Neural cell (in vitro differentiated cells): Measurements from ENCODE around the gene OOEP. TPM values are rescaled to one million over a fixed set of nuclear protein-coding genes. Genes with fewer than 3 reads are reported as not detected.

Source experiments
- H2AFZ ChIP-seq: fragments of 200-600, 300-800 bp; sonication (generic), shearing (Covaris generic); 2 replicates; pipeline ENCODE4 v1.6.0; 2014; ENCODE audit warnings: low read depth, mild to moderate bottlenecking, antibody characterized with exemption, low read length, moderate library complexity
- H3F3A ChIP-seq: fragments of 200-600 bp; shearing (Covaris generic); 2 replicates; pipeline ENCODE4 v1.6.1; 2016; ENCODE audit warnings: mild to moderate bottlenecking, moderate library complexity, mixed read lengths, antibody characterized with exemption, low read length; ENCODE audit not compliant: insufficient read depth, poor library complexity, severe bottlenecking
- H3K27ac ChIP-seq: fragments of 200-600, 300-800 bp; sonication (generic), shearing (Covaris generic); 2 replicates; pipeline ENCODE4 v1.5.1; 2014; ENCODE audit warnings: mild to moderate bottlenecking, low read length, moderate library complexity
- H3K27me3 ChIP-seq: fragments of 300-800, 200-600 bp; sonication (generic), shearing (Covaris generic); 2 replicates; pipeline ENCODE4 v1.6.0; 2014; ENCODE audit warnings: mild to moderate bottlenecking, low read depth, low read length, moderate library complexity; ENCODE audit not compliant: insufficient read depth
- H3K36me3 ChIP-seq: fragments of 300-800, 200-600 bp; sonication (generic), shearing (Covaris generic); 2 replicates; pipeline ENCODE4 v1.5.1; 2014; ENCODE audit warnings: mild to moderate bottlenecking, antibody characterized with exemption, low read length, moderate library complexity; ENCODE audit not compliant: insufficient read depth
- H3K4me2 ChIP-seq: fragments of 300-800, 200-600 bp; sonication (generic), shearing (Covaris generic); 2 replicates; pipeline ENCODE4 v1.6.0; 2014; ENCODE audit warnings: mild to moderate bottlenecking, low read length
- H3K4me3 ChIP-seq: fragments of 300-800, 200-600 bp; sonication (generic), shearing (Covaris generic); 2 replicates; pipeline ENCODE4 v1.5.1; 2014; ENCODE audit warnings: mild to moderate bottlenecking, low read length, moderate library complexity
- H3K79me2 ChIP-seq: fragments of 200-600 bp; shearing (Covaris generic); replicated peaks from 2 replicates; pipeline ENCODE4 v1.6.0; 2014; ENCODE audit warnings: mild to moderate bottlenecking, low read length, moderate library complexity; ENCODE audit not compliant: insufficient read depth
- H3K9ac ChIP-seq: fragments of 300-800, 200-600 bp; sonication (generic), shearing (Covaris generic); 2 replicates; pipeline ENCODE4 v1.6.1; 2016; ENCODE audit warnings: mild to moderate bottlenecking, low read length, mixed read lengths
- H3K9me2 ChIP-seq: fragments of 200-600 bp; shearing (Covaris generic); 2 replicates; pipeline ENCODE4 v1.6.1; 2016; ENCODE audit warnings: mild to moderate bottlenecking, low read length, mixed read lengths; ENCODE audit not compliant: insufficient read depth
- H3K9me3 ChIP-seq: fragments of 200-600, 300-800 bp; sonication (generic), shearing (Covaris generic); 2 replicates; pipeline ENCODE4 v1.6.1; 2016; ENCODE audit warnings: mild to moderate bottlenecking, mixed run types, low read length, moderate library complexity, mixed read lengths
- H4K20me1 ChIP-seq: fragments of 200-600 bp; shearing (Covaris generic); 2 replicates; pipeline ENCODE4 v1.6.1; 2016; ENCODE audit warnings: mild to moderate bottlenecking, mixed run types; ENCODE audit not compliant: insufficient read depth
- CTCF ChIP-seq: fragments of 450-650 bp; IDR thresholded peaks from 2 replicates; pipeline ENCODE4 v1.5.1; 2014; ENCODE audit warnings: antibody characterized with exemption, mild to moderate bottlenecking, moderate library complexity; ENCODE audit not compliant: poor library complexity, severe bottlenecking
- EP300 ChIP-seq: fragments of 450-650 bp; conservative IDR thresholded peaks from 2 replicates; pipeline ENCODE4 v1.6.1; 2014; ENCODE audit warnings: antibody characterized with exemption, mild to moderate bottlenecking, moderate library complexity; ENCODE audit not compliant: poor library complexity, severe bottlenecking
- EZH2 ChIP-seq: fragments of 200-600, 300-800 bp; shearing (Covaris generic), sonication (generic); IDR thresholded peaks from 2 replicates; pipeline ENCODE4 v1.6.1; 2014; ENCODE audit warnings: antibody characterized with exemption, low read length, borderline replicate concordance, mild to moderate bottlenecking; ENCODE audit not compliant: insufficient read depth, poor library complexity, severe bottlenecking
- MXI1 ChIP-seq: fragments of 450-650 bp; conservative IDR thresholded peaks from 2 replicates; pipeline ENCODE4 v1.6.1; 2014; ENCODE audit warnings: antibody characterized with exemption, mild to moderate bottlenecking; ENCODE audit not compliant: poor library complexity, severe bottlenecking
- POLR2AphosphoS5 ChIP-seq: IDR thresholded peaks from 2 replicates; pipeline ENCODE4 v1.6.1; 2012
- RAD21 ChIP-seq: fragments of 450-650 bp; conservative IDR thresholded peaks from 2 replicates; pipeline ENCODE4 v1.6.1; 2014; ENCODE audit warnings: antibody characterized with exemption, mild to moderate bottlenecking, moderate library complexity
- REST ChIP-seq: IDR thresholded peaks from 2 replicates; pipeline ENCODE4 v1.6.1; 2012; ENCODE audit warnings: borderline replicate concordance
- SMC3 ChIP-seq: fragments of 450-650 bp; conservative IDR thresholded peaks from 2 replicates; pipeline ENCODE4 v1.6.1; 2014; ENCODE audit warnings: antibody characterized with exemption, mild to moderate bottlenecking, moderate library complexity; ENCODE audit not compliant: poor library complexity
- TAF1 ChIP-seq: IDR thresholded peaks from 2 replicates; pipeline ENCODE4 v1.6.1; 2012; ENCODE audit warnings: low read depth
- polyA plus RNA-seq: library from polyadenylated mRNA; depleted of rRNA; stranded (reverse); fragments of >200 nt; gene quantifications from 2 replicates; pipeline ENCODE4 v1.2.3, GENCODE V29; 2014

The OOEP gene
- polyA plus RNA-seq, 1 donor from 2014 or later, result not detected

GRCh38 chr6:73368675-73369074, 1.0 kb downstream of the OOEP start:
- Histone ChIP-seq H3K27ac (no peak overlapping the region), H3K4me3 (no peak overlapping the region), H3K9me3 (no peaks in the 10 kb centered on the region), H3K9ac (no peak overlapping the region), H3F3A (no peaks in the 10 kb centered on the region), H2AFZ (no peak overlapping the region), H3K4me2 (no peak overlapping the region), H3K9me2 (no peaks in the 10 kb centered on the region), H3K27me3 (no peaks in the 10 kb centered on the region), H4K20me1 (no peaks in the 10 kb centered on the region), H3K36me3 (no peaks in the 10 kb centered on the region), H3K79me2 (no peaks in the 10 kb centered on the region)
- no peak for TF ChIP-seq EP300

DNA sequence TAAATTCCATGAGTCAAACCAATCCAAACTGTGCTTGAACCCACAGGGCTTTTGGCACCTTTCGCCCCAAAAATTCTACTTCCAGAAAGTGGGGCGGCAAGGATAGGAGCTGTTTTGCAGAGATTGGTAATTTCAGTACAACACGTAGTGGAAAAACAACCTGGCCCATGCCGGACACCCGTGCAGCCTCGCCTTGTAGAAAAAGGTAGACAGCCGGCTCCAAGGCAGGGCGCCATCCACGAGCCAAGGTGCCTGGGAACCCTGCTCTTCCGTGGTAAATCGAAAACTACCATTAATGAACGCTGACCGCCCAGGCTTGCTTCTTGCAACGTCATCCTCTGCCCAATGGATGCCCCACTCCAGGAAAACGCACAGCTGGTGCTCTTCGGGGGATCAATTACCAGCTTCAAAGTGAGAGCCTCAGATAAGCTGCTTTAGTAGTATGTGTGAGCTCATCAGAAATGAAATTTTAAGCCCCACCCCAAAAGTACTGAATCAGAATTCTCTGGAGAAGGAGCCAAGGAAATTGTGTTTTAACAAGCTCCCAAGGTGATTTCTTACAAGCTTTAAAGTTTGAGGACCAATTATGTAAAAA, 1.8 kb downstream of the OOEP start:
- TF ChIP-seq RAD21, result no peak
- no peak for TF ChIP-seq TAF1
- TF ChIP-seq EZH2, result no peak
- TF ChIP-seq POLR2AphosphoS5, result no peak
- Histone ChIP-seq H3F3A (no peaks in the 10 kb centered on the region), H3K27ac (no peak overlapping the region), H3K4me3 (no peak overlapping the region), H2AFZ (no peak overlapping the region), H3K79me2 (no peaks in the 10 kb centered on the region), H3K9me3 (no peaks in the 10 kb centered on the region), H3K27me3 (no peaks in the 10 kb centered on the region), H3K9ac (no peak overlapping the region), H4K20me1 (no peaks in the 10 kb centered on the region), H3K9me2 (no peaks in the 10 kb centered on the region), H3K4me2 (no peak overlapping the region), H3K36me3 (no peaks in the 10 kb centered on the region)

DNA sequence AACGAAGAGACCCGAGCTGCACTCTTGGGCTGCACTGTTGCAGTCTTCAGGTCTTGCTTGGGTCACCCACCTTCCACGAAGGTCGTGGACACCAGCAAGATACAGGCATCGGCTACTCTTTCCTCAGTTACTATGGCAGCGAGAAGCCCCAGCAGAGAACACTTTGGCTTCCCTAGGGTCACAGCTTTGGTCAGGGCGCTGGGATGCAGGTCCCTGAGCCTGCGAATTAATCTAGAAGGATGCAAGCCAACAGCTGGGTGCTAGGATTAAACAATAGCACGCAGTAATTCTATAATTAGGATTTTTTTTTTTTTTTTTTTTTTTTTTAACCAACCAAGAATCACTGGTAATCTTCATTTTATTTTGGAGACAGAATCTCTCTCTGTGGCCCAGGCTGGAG, 5.1 kb downstream of the OOEP start:
- Histone ChIP-seq H3K9me3 (no peaks in the 10 kb centered on the region), H3K36me3 (no peaks in the 10 kb centered on the region), H3K27ac (no peak overlapping the region), H3K9ac (no peak overlapping the region), H3K4me2 (no peak overlapping the region), H2AFZ (no peak overlapping the region), H3K4me3 (no peak overlapping the region), H3K79me2 (no peaks in the 10 kb centered on the region), H3K9me2 (no peaks in the 10 kb centered on the region), H3K27me3 (no peaks in the 10 kb centered on the region), H3F3A (no peaks in the 10 kb centered on the region), H4K20me1 (no peaks in the 10 kb centered on the region)
- TF ChIP-seq POLR2AphosphoS5 (no peak), CTCF (no peak), TAF1 (no peak), RAD21 (no peak), EP300 (no peak), SMC3 (no peak), MXI1 (no peak), EZH2 (no peak), REST (no peak)
